Inflammatory macrophage (primary cell): Measurements from ENCODE around the gene NOS1AP.
"Not testable (repeated sequence)": the region's sequence is repeated elsewhere in the genome, so short reads cannot be mapped to it uniquely, and the experiment has no call there.

Experiments
- DNase-seq, 2 donors: peaks; one replicate each; pipeline ENCODE4 v3.0.0-alpha.2; 2020 to 2022

NOS1AP gene

GRCh38 chr1:162059721-162060120 is 9.8 kb upstream of the NOS1AP start:
- DNase-seq = no peak

GRCh38 chr1:162060314-162060713 is 9.2 kb upstream of the NOS1AP start:
- no peak for DNase-seq

GRCh38 chr1:162062542-162063015 is 6.9 kb upstream of the NOS1AP start:
- no peak for DNase-seq

- peak; percentile 17 to 58 for DNase-seq
Observed at GRCh38 chr1:162065016-162065415, 4.5 kb upstream of the NOS1AP start.

GRCh38 chr1:162066836-162067235 is 2.7 kb upstream of the NOS1AP start:
- not testable (repeated sequence) for DNase-seq

GRCh38 chr1:162067466-162067865 is 2.0 kb upstream of the NOS1AP start:
- no peak for DNase-seq

GRCh38 chr1:162068301-162068700 is 1.2 kb upstream of the NOS1AP start:
- DNase-seq = no peak

GRCh38 chr1:162070094-162070748 is 730 bp downstream of the NOS1AP start:
- DNase-seq = no peak

- DNase-seq = no peak
Observed at GRCh38 chr1:162070825-162071224, 1.3 kb downstream of the NOS1AP start.

- DNase-seq = no peak
Observed at GRCh38 chr1:162072740-162073139, 3.2 kb downstream of the NOS1AP start.

GRCh38 chr1:162074276-162075005 is 5.0 kb downstream of the NOS1AP start:
- DNase-seq = peak; percentile 74 to 87

GRCh38 chr1:162075862-162076261 is 6.4 kb downstream of the NOS1AP start:
- DNase-seq = no peak

GRCh38 chr1:162077648-162078299 is 8.3 kb downstream of the NOS1AP start:
- DNase-seq = no peak

- DNase-seq = no peak
Observed at GRCh38 chr1:162079030-162079429, 9.5 kb downstream of the NOS1AP start.

GRCh38 chr1:162080472-162081015 is 11.1 kb downstream of the NOS1AP start:
- DNase-seq = no peak

- no peak for DNase-seq
Observed at GRCh38 chr1:162081316-162081715, 11.8 kb downstream of the NOS1AP start.

- not testable (repeated sequence) for DNase-seq
Observed at GRCh38 chr1:162082080-162082479, 12.6 kb downstream of the NOS1AP start.

- no peak for DNase-seq
Observed at GRCh38 chr1:162083273-162083672, 13.8 kb downstream of the NOS1AP start.

GRCh38 chr1:162085991-162086390 is 16.5 kb downstream of the NOS1AP start:
- no peak for DNase-seq

- peak; percentile 69 to 84 for DNase-seq
Observed at GRCh38 chr1:162087111-162087510, 17.6 kb downstream of the NOS1AP start.

GRCh38 chr1:162087574-162087973 is 18.1 kb downstream of the NOS1AP start:
- peak in 1 of 2 donors; percentile 15 for DNase-seq

- no peak for DNase-seq
Observed at GRCh38 chr1:162088281-162088969, 18.9 kb downstream of the NOS1AP start.

GRCh38 chr1:162089748-162090147 is 20.3 kb downstream of the NOS1AP start:
- no peak for DNase-seq
